IMR-90 (cell line): Measurements from ENCODE around the gene TTC21A.

ENCODE experiments used
- BHLHE40 ChIP-seq: fragments of 150-350 bp; IDR thresholded peaks from 2 replicates; pipeline ENCODE4 v1.6.1; 2016; ENCODE audit warnings: mild to moderate bottlenecking, low read depth, low read length
- CEBPB ChIP-seq: IDR thresholded peaks from 2 replicates; pipeline ENCODE4 v1.6.1; 2012; ENCODE audit warnings: low read depth, low read length, improper control_type of control experiment
- CHD1 ChIP-seq: IDR thresholded peaks from 2 replicates; pipeline ENCODE4 v1.6.1; 2012; ENCODE audit warnings: low read depth, low read length, improper control_type of control experiment
- MAZ ChIP-seq: IDR thresholded peaks from 2 replicates; pipeline ENCODE4 v1.6.1; 2012; ENCODE audit warnings: low read depth, mild to moderate bottlenecking, low read length, improper control_type of control experiment, moderate library complexity, borderline replicate concordance
- MXI1 ChIP-seq: IDR thresholded peaks from 2 replicates; pipeline ENCODE4 v1.6.1; 2012; ENCODE audit warnings: low read depth, mild to moderate bottlenecking, low read length, moderate library complexity, borderline replicate concordance
- POLR2A ChIP-seq: IDR thresholded peaks from 2 replicates; pipeline ENCODE4 v1.6.1; 2012; ENCODE audit warnings: mild to moderate bottlenecking, low read depth, low read length
- RAD21 ChIP-seq: IDR thresholded peaks from 2 replicates; pipeline ENCODE4 v1.6.1; 2012; ENCODE audit warnings: low read length, improper control_type of control experiment
- RFX5 ChIP-seq: IDR thresholded peaks from 2 replicates; pipeline ENCODE4 v1.8.0; 2012; ENCODE audit warnings: low read depth, mild to moderate bottlenecking, low read length, moderate library complexity
- TF ChIP-seq, protein P1 (sequence below): fragments of 150-350 bp; IDR thresholded peaks from 2 replicates; pipeline ENCODE4 v1.6.1; 2017; ENCODE audit warnings: mild to moderate bottlenecking, antibody characterized with exemption, low read length, low read depth
- TF ChIP-seq, protein P2 (sequence below): conservative IDR thresholded peaks from 2 replicates; pipeline ENCODE4 v1.5.1; 2012; ENCODE audit warnings: mild to moderate bottlenecking, low read depth, low read length, improper control_type of control experiment

DNA sequence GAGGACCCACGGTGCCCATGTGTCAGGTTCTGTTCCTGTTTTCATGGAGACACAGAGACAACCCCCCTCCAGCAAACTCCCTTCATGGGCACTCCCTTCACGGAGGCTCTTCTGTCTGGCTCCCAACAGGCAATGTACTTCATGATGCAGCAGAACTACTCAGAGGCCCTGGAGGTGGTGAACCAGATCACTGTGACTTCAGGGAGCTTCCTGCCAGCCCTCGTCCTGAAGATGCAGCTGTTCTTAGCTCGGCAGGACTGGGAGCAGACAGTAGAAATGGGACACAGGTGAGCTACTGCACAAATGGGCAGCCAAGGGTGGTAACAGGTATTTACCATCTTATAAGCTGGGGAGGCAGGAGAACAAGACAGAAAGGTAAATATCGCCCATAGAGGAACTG lies 7.0 kb downstream of the TTC21A start:
- TF ChIP-seq RFX5 (no peak), MXI1 (no peak), POLR2A (no peak), CEBPB (no peak), BHLHE40 (no peak), RAD21 (no peak), CHD1 (no peak), MAZ (no peak)
- TF ChIP-seq, protein P1, sequence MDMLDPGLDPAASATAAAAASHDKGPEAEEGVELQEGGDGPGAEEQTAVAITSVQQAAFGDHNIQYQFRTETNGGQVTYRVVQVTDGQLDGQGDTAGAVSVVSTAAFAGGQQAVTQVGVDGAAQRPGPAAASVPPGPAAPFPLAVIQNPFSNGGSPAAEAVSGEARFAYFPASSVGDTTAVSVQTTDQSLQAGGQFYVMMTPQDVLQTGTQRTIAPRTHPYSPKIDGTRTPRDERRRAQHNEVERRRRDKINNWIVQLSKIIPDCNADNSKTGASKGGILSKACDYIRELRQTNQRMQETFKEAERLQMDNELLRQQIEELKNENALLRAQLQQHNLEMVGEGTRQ, result no peak
- TF ChIP-seq, protein P2, sequence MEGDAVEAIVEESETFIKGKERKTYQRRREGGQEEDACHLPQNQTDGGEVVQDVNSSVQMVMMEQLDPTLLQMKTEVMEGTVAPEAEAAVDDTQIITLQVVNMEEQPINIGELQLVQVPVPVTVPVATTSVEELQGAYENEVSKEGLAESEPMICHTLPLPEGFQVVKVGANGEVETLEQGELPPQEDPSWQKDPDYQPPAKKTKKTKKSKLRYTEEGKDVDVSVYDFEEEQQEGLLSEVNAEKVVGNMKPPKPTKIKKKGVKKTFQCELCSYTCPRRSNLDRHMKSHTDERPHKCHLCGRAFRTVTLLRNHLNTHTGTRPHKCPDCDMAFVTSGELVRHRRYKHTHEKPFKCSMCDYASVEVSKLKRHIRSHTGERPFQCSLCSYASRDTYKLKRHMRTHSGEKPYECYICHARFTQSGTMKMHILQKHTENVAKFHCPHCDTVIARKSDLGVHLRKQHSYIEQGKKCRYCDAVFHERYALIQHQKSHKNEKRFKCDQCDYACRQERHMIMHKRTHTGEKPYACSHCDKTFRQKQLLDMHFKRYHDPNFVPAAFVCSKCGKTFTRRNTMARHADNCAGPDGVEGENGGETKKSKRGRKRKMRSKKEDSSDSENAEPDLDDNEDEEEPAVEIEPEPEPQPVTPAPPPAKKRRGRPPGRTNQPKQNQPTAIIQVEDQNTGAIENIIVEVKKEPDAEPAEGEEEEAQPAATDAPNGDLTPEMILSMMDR, result no peak
